K562 (cell line): ENCODE results near the gene PTH1R. TPM values are rescaled to one million over a fixed set of nuclear protein-coding genes. Genes with fewer than 3 reads are reported as not detected.

ENCODE experiments used
- ARHGAP35 ChIP-seq: fragments of 450-650 bp; IDR thresholded peaks from 2 replicates; pipeline ENCODE4 v1.6.1; 2018; ENCODE audit not compliant: partially characterized antibody
- CBX2 ChIP-seq: fragments of 200-600 bp; sonication (generic); IDR thresholded peaks from one replicate; pipeline ENCODE4 v1.6.1; 2012; ENCODE audit warnings: mild to moderate bottlenecking, low read length, inconsistent platforms; ENCODE audit not compliant: insufficient read depth, poor library complexity, severe bottlenecking
- FOSL1 ChIP-seq: fragments of 200-800 bp; sonication (Bioruptor generic); conservative IDR thresholded peaks from 2 replicates; pipeline ENCODE4 v1.6.1; 2016; ENCODE audit warnings: missing genetic modification characterization, missing compliant biosample characterization
- GMEB1 ChIP-seq: fragments of 250-450 bp; sonication (Bioruptor Pico); IDR thresholded peaks from 2 replicates; pipeline ENCODE4 v1.4.0; 2020; ENCODE audit warnings: mild to moderate bottlenecking
- NFE2 ChIP-seq: IDR thresholded peaks from 2 replicates; pipeline ENCODE4 v1.6.1; 2014; ENCODE audit warnings: antibody characterized with exemption, low read depth
- RREB1 ChIP-seq: fragments of 250-450 bp; sonication (Bioruptor Pico); IDR thresholded peaks from 2 replicates; pipeline ENCODE4 v1.4.0; 2020
- USF2 ChIP-seq: sonication (generic); formaldehyde crosslinking; IDR thresholded peaks from 2 replicates; pipeline ENCODE4 v1.5.0; 2020; ENCODE audit warnings: missing genetic modification reagents
- ZFP91 ChIP-seq: sonication (generic); formaldehyde crosslinking; IDR thresholded peaks from 2 replicates; pipeline ENCODE4 v1.8.0; 2022; ENCODE audit warnings: mild to moderate bottlenecking, missing genetic modification reagents
- ZFX ChIP-seq: sonication (generic); formaldehyde crosslinking; IDR thresholded peaks from 2 replicates; pipeline ENCODE4 v1.8.0; 2022; ENCODE audit warnings: mild to moderate bottlenecking, missing genetic modification reagents, moderate library complexity
- polyA plus RNA-seq, 8 experiments: library from polyadenylated mRNA; depleted of rRNA in 4 of 8; stranded (reverse) in 5 of 8; unstranded in 3 of 8; fragments of >200 nt; fragmentation: Nextera tagmentation in 2 of 8; fragmentation: Illumina TruSeq in 1 of 8; extraction: Ambion mirVana in 2 of 8; extraction: Trizol in 1 of 8; gene quantifications; 2 replicates each; pipeline versions ENCODE4 v1.2.1 to v1.2.3, GENCODE V29; 2011 to 2014; ENCODE audit warnings: inconsistent platforms in 1 of 8, missing spikeins in 1 of 8
- total RNA-seq, 7 experiments: library from RNA; depleted of rRNA in 6 of 7; stranded (reverse); fragments of >200 nt in 6 of 7; fragmentation: Illumina TruSeq in 2 of 7; extraction: Trizol in 2 of 7; gene quantifications; 2 replicates each; pipeline versions ENCODE4 v1.2.1 to v1.2.3, GENCODE V29; 2011 to 2021; ENCODE audit warnings: low replicate concordance in 1 of 7
- TF ChIP-seq, protein P1 (sequence below): fragments of 450-650 bp; formaldehyde crosslinking; IDR thresholded peaks from 2 replicates; pipeline ENCODE4 v1.4.0; 2020; ENCODE audit warnings: mild to moderate bottlenecking, mixed read lengths

Gene PTH1R
- total and polyA plus RNA-seq, 9 of the 15 experiments (the other 6 are each of a cell fraction or from before 2014, with no cell fraction given), result not detected

DNA sequence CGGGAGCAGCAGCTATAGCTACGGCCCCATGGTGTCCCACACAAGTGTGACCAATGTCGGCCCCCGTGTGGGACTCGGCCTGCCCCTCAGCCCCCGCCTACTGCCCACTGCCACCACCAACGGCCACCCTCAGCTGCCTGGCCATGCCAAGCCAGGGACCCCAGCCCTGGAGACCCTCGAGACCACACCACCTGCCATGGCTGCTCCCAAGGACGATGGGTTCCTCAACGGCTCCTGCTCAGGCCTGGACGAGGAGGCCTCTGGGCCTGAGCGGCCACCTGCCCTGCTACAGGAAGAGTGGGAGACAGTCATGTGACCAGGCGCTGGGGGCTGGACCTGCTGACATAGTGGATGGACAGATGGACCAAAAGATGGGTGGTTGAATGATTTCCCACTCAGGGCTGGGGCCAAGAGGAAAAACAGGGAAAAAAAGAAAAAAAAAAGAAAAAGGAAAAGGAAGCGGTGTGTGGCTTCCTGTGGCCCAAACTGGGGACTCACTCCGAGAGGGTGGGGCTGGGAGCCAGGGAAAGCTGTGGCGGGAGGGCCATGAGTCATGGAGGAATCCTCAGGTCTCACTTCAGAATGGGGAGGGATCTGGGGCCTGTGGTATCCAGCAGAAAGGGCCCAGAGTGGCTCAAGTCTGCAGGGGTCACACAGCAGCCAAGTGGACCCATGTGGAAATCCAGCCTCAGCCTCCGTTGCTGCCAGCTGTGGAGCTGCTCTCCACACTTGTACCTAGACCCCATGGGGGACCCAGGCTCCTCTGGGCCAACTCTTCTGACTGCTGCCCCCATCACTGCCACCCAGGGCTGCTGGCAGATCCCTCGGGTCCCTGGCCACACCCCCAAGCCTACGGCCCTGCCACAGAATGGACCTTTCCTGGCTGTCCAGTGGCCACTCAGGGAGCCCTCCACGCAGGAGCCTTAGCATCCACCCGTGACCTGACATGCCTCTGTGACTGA lies 26.1 kb downstream of the PTH1R start (continued):
- peak; percentile 44 for TF ChIP-seq ZFX (CRISPR knock-in tag)
- TF ChIP-seq CBX2, result no peak
- no peak for TF ChIP-seq ARHGAP35
- TF ChIP-seq GMEB1 (CRISPR knock-in tag), result no peak
- peak; percentile 74 for TF ChIP-seq USF2 (CRISPR knock-in tag)
- TF ChIP-seq ZFP91 (CRISPR knock-in tag), result no peak
- TF ChIP-seq FOSL1, result peak; percentile 89
- TF ChIP-seq NFE2, result no peak
- no peak for TF ChIP-seq RREB1 (CRISPR knock-in tag)
- TF ChIP-seq, protein P1, sequence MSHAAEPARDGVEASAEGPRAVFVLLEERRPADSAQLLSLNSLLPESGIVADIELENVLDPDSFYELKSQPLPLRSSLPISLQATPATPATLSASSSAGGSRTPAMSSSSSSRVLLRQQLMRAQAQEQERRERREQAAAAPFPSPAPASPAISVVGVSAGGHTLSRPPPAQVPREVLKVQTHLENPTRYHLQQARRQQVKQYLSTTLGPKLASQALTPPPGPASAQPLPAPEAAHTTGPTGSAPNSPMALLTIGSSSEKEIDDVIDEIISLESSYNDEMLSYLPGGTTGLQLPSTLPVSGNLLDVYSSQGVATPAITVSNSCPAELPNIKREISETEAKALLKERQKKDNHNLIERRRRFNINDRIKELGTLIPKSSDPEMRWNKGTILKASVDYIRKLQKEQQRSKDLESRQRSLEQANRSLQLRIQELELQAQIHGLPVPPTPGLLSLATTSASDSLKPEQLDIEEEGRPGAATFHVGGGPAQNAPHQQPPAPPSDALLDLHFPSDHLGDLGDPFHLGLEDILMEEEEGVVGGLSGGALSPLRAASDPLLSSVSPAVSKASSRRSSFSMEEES, result peak; percentile 87
